ENCODE measurements around the gene ART3.

DNA sequence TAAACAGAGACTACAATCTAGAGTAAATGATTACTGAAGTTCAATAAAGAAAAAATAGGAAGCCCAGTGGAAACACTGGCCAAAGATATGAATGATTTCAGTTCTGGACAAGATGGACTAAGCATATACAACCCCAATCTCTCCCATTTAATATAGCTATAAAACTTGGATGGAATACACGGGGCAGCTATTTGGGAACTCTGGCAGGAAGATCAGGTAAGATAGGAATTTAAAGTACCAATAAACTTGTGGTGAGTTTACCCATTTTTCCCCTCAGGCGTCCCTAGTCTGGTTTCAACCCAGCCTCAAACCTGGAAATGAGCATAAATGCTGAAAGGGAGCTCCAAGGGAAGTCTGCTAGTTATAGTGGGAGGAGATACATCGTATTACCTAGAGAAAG lies 53.2 kb downstream of the ART3 start:
- TF ChIP-seq, protein P1, sequence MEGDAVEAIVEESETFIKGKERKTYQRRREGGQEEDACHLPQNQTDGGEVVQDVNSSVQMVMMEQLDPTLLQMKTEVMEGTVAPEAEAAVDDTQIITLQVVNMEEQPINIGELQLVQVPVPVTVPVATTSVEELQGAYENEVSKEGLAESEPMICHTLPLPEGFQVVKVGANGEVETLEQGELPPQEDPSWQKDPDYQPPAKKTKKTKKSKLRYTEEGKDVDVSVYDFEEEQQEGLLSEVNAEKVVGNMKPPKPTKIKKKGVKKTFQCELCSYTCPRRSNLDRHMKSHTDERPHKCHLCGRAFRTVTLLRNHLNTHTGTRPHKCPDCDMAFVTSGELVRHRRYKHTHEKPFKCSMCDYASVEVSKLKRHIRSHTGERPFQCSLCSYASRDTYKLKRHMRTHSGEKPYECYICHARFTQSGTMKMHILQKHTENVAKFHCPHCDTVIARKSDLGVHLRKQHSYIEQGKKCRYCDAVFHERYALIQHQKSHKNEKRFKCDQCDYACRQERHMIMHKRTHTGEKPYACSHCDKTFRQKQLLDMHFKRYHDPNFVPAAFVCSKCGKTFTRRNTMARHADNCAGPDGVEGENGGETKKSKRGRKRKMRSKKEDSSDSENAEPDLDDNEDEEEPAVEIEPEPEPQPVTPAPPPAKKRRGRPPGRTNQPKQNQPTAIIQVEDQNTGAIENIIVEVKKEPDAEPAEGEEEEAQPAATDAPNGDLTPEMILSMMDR (conservative IDR thresholded peaks at IDR 0.05; ENCODE audit: low read depth, low read length) = no peak
- no peak for TF ChIP-seq EZH2 (IDR thresholded peaks at IDR 0.05; ENCODE audit: borderline replicate concordance, low read depth, low read length, poor library complexity, severe bottlenecking)
